H9 (cell line): Measurements from ENCODE around the gene LRP1B. TPM values are rescaled to one million over a fixed set of nuclear protein-coding genes. Genes with fewer than 3 reads are reported as not detected.

ENCODE experiments used
- DNase-seq: peaks from one replicate; pipeline ENCODE4 v3.0.0-alpha.2; 2017
- H2AFZ ChIP-seq: one replicate; pipeline ENCODE4 v1.6.1; 2013; ENCODE audit warnings: mild to moderate bottlenecking, low read length, control low read depth, moderate library complexity
- H2AK5ac ChIP-seq: 2 replicates; pipeline ENCODE4 v1.6.1; 2013; ENCODE audit warnings: low read length, control low read depth, mixed read lengths; ENCODE audit not compliant: insufficient read length
- H2BK120ac ChIP-seq: one replicate; pipeline ENCODE4 v1.6.1; 2013; ENCODE audit warnings: low read depth, mild to moderate bottlenecking, low read length, control low read depth, inconsistent platforms; ENCODE audit not compliant: poor library complexity, severe bottlenecking
- H2BK12ac ChIP-seq: 2 replicates; pipeline ENCODE4 v1.6.1; 2013; ENCODE audit warnings: low read length, control low read depth, mixed read lengths, low read depth; ENCODE audit not compliant: insufficient read length
- H2BK15ac ChIP-seq: 2 replicates; pipeline ENCODE4 v1.6.1; 2013; ENCODE audit warnings: low read depth, low read length, control low read depth
- H2BK20ac ChIP-seq: one replicate; pipeline ENCODE4 v1.6.1; 2013; ENCODE audit warnings: low read depth, mild to moderate bottlenecking, low read length, control low read depth, inconsistent platforms; ENCODE audit not compliant: poor library complexity, severe bottlenecking
- H2BK5ac ChIP-seq: 2 replicates; pipeline ENCODE4 v1.6.1; 2013; ENCODE audit warnings: low read length, control low read depth, mixed read lengths; ENCODE audit not compliant: insufficient read length
- H3K14ac ChIP-seq: 2 replicates; pipeline ENCODE4 v1.6.1; 2013; ENCODE audit warnings: low read length, control low read depth; ENCODE audit not compliant: insufficient read depth
- H3K18ac ChIP-seq: 2 replicates; pipeline ENCODE4 v1.6.1; 2013; ENCODE audit warnings: low read depth, mild to moderate bottlenecking, mixed read lengths, low read length, control low read depth; ENCODE audit not compliant: insufficient read length
- H3K23ac ChIP-seq: 2 replicates; pipeline ENCODE4 v1.6.1; 2013; ENCODE audit warnings: low read length, control low read depth, mixed read lengths, low read depth; ENCODE audit not compliant: insufficient read length
- H3K23me2 ChIP-seq: 2 replicates; pipeline ENCODE4 v1.6.1; 2013; ENCODE audit warnings: low read depth, mild to moderate bottlenecking, mixed read lengths, low read length, control low read depth; ENCODE audit not compliant: insufficient read length, poor library complexity, severe bottlenecking
- H3K27ac ChIP-seq: 2 replicates; pipeline ENCODE4 v1.5.1; 2013; ENCODE audit warnings: low read length, control low read depth, mixed read lengths, low read depth; ENCODE audit not compliant: insufficient read length
- H3K27me3 ChIP-seq: 2 replicates; pipeline ENCODE4 v1.6.1; 2013; ENCODE audit warnings: low read length, control low read depth, inconsistent platforms; ENCODE audit not compliant: insufficient read depth
- H3K4ac ChIP-seq: 2 replicates; pipeline ENCODE4 v1.6.1; 2013; ENCODE audit warnings: low read depth, mild to moderate bottlenecking, control low read depth, inconsistent platforms, low read length, moderate library complexity
- H3K4me1 ChIP-seq: 2 replicates; pipeline ENCODE4 v1.6.1; 2013; ENCODE audit warnings: low read length, control low read depth, inconsistent platforms; ENCODE audit not compliant: insufficient read depth
- H3K4me2 ChIP-seq: 2 replicates; pipeline ENCODE4 v1.6.1; 2013; ENCODE audit warnings: low read length, control low read depth, mixed read lengths; ENCODE audit not compliant: insufficient read length, insufficient read depth
- H3K56ac ChIP-seq: 2 replicates; pipeline ENCODE4 v1.6.1; 2013; ENCODE audit warnings: low read depth, mild to moderate bottlenecking, mixed read lengths, low read length, control low read depth; ENCODE audit not compliant: insufficient read length
- H3K79me1 ChIP-seq: 2 replicates; pipeline ENCODE4 v1.6.1; 2013; ENCODE audit warnings: low read depth, mild to moderate bottlenecking, moderate library complexity, low read length, control low read depth, inconsistent platforms; ENCODE audit not compliant: insufficient read depth, poor library complexity, severe bottlenecking
- H3K79me2 ChIP-seq: 2 replicates; pipeline ENCODE4 v1.6.1; 2013; ENCODE audit warnings: low read length, control low read depth, inconsistent platforms; ENCODE audit not compliant: insufficient read depth
- H3K9ac ChIP-seq: 2 replicates; pipeline ENCODE4 v1.6.1; 2013; ENCODE audit warnings: low read length, control low read depth, mixed read lengths; ENCODE audit not compliant: insufficient read length; ENCODE audit errors: extremely low read depth
- H3K9me3 ChIP-seq: one replicate; pipeline ENCODE4 v1.6.1; 2013; ENCODE audit warnings: low read depth, low read length, inconsistent platforms; ENCODE audit not compliant: control insufficient read depth
- H3T11ph ChIP-seq: one replicate; pipeline ENCODE4 v1.6.1; 2013; ENCODE audit warnings: mild to moderate bottlenecking, low read length, control low read depth, inconsistent platforms
- H4K20me1 ChIP-seq: one replicate; pipeline ENCODE4 v1.6.1; 2013; ENCODE audit not compliant: control insufficient read depth, insufficient read length, insufficient read depth
- H4K5ac ChIP-seq: 2 replicates; pipeline ENCODE4 v1.6.1; 2013; ENCODE audit warnings: low read depth, mild to moderate bottlenecking, mixed read lengths, low read length, control low read depth; ENCODE audit not compliant: insufficient read length
- H4K8ac ChIP-seq: replicated peaks from 2 replicates; pipeline ENCODE4 v1.6.1; 2013; ENCODE audit warnings: low read length, control low read depth, mixed read lengths, low read depth; ENCODE audit not compliant: insufficient read length
- H4K91ac ChIP-seq: 2 replicates; pipeline ENCODE4 v1.6.1; 2013; ENCODE audit warnings: low read depth, mild to moderate bottlenecking, moderate library complexity, mixed read lengths, low read length, control low read depth; ENCODE audit not compliant: insufficient read length
- H3K27ac Mint-ChIP-seq, 3 experiments: 2 replicates in 2 of 3; 3 replicates in 1 of 3; pipeline ENCODE4 v1.8.0; 2020 to 2021; ENCODE audit warnings: mixed read lengths in 3 of 3, mild to moderate bottlenecking in 1 of 3, moderate library complexity in 1 of 3
- H3K27me3 Mint-ChIP-seq: 2 replicates; pipeline ENCODE4 v1.8.0; 2021; ENCODE audit warnings: low read depth, mild to moderate bottlenecking, moderate library complexity, mixed read lengths
- H3K36me3 Mint-ChIP-seq, 3 experiments: 2 replicates in 2 of 3; 3 replicates in 1 of 3; pipeline ENCODE4 v1.8.0; 2020 to 2021; ENCODE audit warnings: low read depth in 3 of 3, mixed read lengths in 3 of 3; ENCODE audit not compliant: insufficient read depth in 1 of 3
- H3K4me1 Mint-ChIP-seq, 2 experiments: 2 replicates each; pipeline ENCODE4 v1.8.0; 2020; ENCODE audit warnings: mixed read lengths in 2 of 2
- H3K4me3 Mint-ChIP-seq, 2 experiments: 2 replicates in 1 of 2; 3 replicates in 1 of 2; pipeline ENCODE4 v1.8.0; 2020 to 2021; ENCODE audit warnings: mild to moderate bottlenecking in 2 of 2, mixed read lengths in 2 of 2, moderate library complexity in 1 of 2
- H3K9me3 Mint-ChIP-seq, 2 experiments: 2 replicates in 1 of 2; 3 replicates in 1 of 2; pipeline ENCODE4 v1.8.0; 2020; ENCODE audit warnings: mild to moderate bottlenecking in 2 of 2, mixed read lengths in 2 of 2, moderate library complexity in 1 of 2
- CTCF ChIP-seq: fragments of 200-600 bp; sonication (generic); conservative IDR thresholded peaks from 3 replicates; pipeline ENCODE4 v1.8.0; 2021; ENCODE audit warnings: antibody characterized with exemption, mild to moderate bottlenecking
- WGBS: extraction: QIAGEN DNeasy Blood & Tissue Kit; methylation state at CpG from one replicate; pipeline ENCODE4 v1.1.7; 2013; ENCODE audit warnings: missing lambda C conversion rate, low lambda C conversion rate, mixed read lengths; ENCODE audit not compliant: insufficient read length; ENCODE audit errors: extremely low coverage; 5-methylcytosine and 5-hydroxymethylcytosine counted together
- total RNA-seq: library from RNA; stranded (reverse); gene quantifications from 2 replicates; pipeline ENCODE4 v1.2.1, GENCODE V29; 2021

LRP1B gene
- total RNA-seq, 1 experiment from 2014 or later: not detected

DNA sequence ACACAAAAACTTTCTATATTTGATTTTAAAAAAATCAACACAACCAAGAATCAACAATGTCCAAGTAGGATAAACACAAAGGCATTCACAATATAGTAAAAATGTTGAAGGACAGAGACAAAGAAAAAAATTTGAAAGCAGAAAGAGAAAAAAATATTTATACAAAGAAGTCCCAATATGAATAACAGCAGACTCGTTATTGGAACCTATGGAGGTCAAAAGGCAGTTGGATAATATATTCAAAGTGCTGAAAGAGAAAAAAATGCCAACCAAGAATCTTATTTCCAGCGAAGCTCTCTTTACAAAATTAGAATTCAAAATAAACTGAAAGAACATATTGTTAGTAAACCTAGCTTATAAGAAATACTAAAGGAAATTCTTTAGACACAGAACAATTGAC lies 859.5 kb downstream of the LRP1B start:
- Histone ChIP-seq H2BK12ac (no peak overlapping the region), H3K9ac (no peak overlapping the region), H3K27me3 (no peaks in the 10 kb centered on the region), H3K4ac (no peak overlapping the region), H2BK120ac (no peak overlapping the region), H4K91ac (no peak overlapping the region), H4K5ac (no peak overlapping the region), H3K4me2 (no peak overlapping the region), H3T11ph (no peak overlapping the region), H3K56ac (no peak overlapping the region), H3K23me2 (no peaks in the 10 kb centered on the region), H4K20me1 (no peaks in the 10 kb centered on the region), H3K9me3 (no peaks in the 10 kb centered on the region), H3K79me1 (no peaks in the 10 kb centered on the region), H2BK5ac (no peak overlapping the region), H3K23ac (no peak overlapping the region), H3K18ac (no peak overlapping the region), H2AK5ac (no peak overlapping the region), H2BK15ac (no peak overlapping the region), H3K4me1 (no peaks in the 10 kb centered on the region), H2AFZ (no peak overlapping the region), H4K8ac (no peak overlapping the region), H3K27ac (no peak overlapping the region), H3K79me2 (no peaks in the 10 kb centered on the region), H3K14ac (no peak overlapping the region), H2BK20ac (no peak overlapping the region)
- no peaks in the 10 kb centered on the region for H3K27me3 Mint-ChIP-seq
- no peak overlapping the region for H3K4me3 Mint-ChIP-seq
- no CpG with 5 or more reads among the region's 2 CpGs for WGBS
- H3K9me3 Mint-ChIP-seq: peaks cover 17 to 27% of the 10 kb centered on the region in 2 experiments
- no peak overlapping the region for H3K27ac Mint-ChIP-seq
- TF ChIP-seq CTCF: no peak
- peaks cover 0 to 15% (median 6%) of the 10 kb centered on the region in 3 experiments; a peak in 4 of 7 replicates for H3K36me3 Mint-ChIP-seq
- no peaks in the 10 kb centered on the region for H3K4me1 Mint-ChIP-seq
- no peak for DNase-seq
